Gastrocnemius medialis (tissue), 4 donors: ENCODE results near the gene HPS1. TPM values are rescaled to one million over a fixed set of nuclear protein-coding genes. Genes with fewer than 3 reads are reported as not detected.

Experiments
- ATAC-seq, 2 donors: fragments of 150-250 bp; one replicate each; pipeline ENCODE4 v1.9.1; 2016
- DNase-seq, 2 donors: peaks; one replicate each; pipeline ENCODE4 v3.0.0-alpha.2; 2019
- H3K27ac ChIP-seq, 4 donors: fragments of 200-600 bp; sonication (generic); 1 replicate in 1 of 4; 2 replicates in 3 of 4; pipeline ENCODE4 v1.5.1; 2016 to 2018; ENCODE audit warnings: mild to moderate bottlenecking in 2 of 4, moderate library complexity in 1 of 4
- H3K27me3 ChIP-seq, 3 donors: fragments of 200-600 bp; sonication (generic) in 2 of 3; 1 replicate in 1 of 3; 2 replicates in 2 of 3; pipeline versions ENCODE4 v1.5.1 to v1.6.0; 2016 to 2019; ENCODE audit warnings: mild to moderate bottlenecking in 1 of 3, moderate library complexity in 1 of 3
- H3K36me3 ChIP-seq, 2 donors: fragments of 200-600 bp; sonication (generic) in 1 of 2; one replicate each; pipeline ENCODE4 v1.5.1; 2017 to 2018
- H3K4me1 ChIP-seq, 2 donors: fragments of 200-600 bp; sonication (generic) in 1 of 2; one replicate each; pipeline ENCODE4 v1.5.1; 2016 to 2017; ENCODE audit warnings: mild to moderate bottlenecking in 2 of 2
- H3K4me3 ChIP-seq, 4 donors: fragments of 200-600 bp; sonication (generic) in 3 of 4; 1 replicate in 1 of 4; 2 replicates in 3 of 4; pipeline ENCODE4 v1.5.1; 2016 to 2019; ENCODE audit warnings: mild to moderate bottlenecking in 2 of 4
- H3K9me3 ChIP-seq, 3 donors: fragments of 200-600 bp; sonication (generic) in 2 of 3; 1 replicate in 1 of 3; 2 replicates in 2 of 3; pipeline ENCODE4 v1.5.1; 2016 to 2019
- CTCF ChIP-seq, 5 experiments: fragments of 450-650 bp in 3 of 5; fragments of 200-600 bp in 2 of 5; sonication (generic) in 2 of 5; IDR thresholded peaks in 4 of 5; conservative IDR thresholded peaks in 1 of 5; 1 replicate in 4 of 5; 2 replicates in 1 of 5; pipeline ENCODE4 v1.5.1; 2016 to 2019; ENCODE audit warnings: antibody characterized with exemption in 5 of 5, mild to moderate bottlenecking in 3 of 5, moderate library complexity in 3 of 5
- POLR2A ChIP-seq, 2 donors: fragments of 450-650 bp; IDR thresholded peaks; one replicate each; pipeline ENCODE4 v1.6.1; 2017; ENCODE audit warnings: antibody characterized with exemption in 2 of 2, mild to moderate bottlenecking in 2 of 2, moderate library complexity in 2 of 2
- in situ Hi-C, 4 donors: fragments of 200-750 bp; cut with MboI; loops; one replicate each; pipeline versions ENCODE4 v1.15.0 to v1.8.0; 2017; ENCODE audit warnings: low sequenced_read_pairs in 4 of 4
- intact Hi-C: fragments of 100-400 bp; cut with DNase I; formaldehyde crosslinking; loops from one replicate; pipeline ENCODE4 v1.15.1; 2023; ENCODE audit warnings: low total_unique reads
- total RNA-seq, 4 donors: library from RNA; depleted of rRNA; stranded (reverse); fragments of >200 nt; gene quantifications; one replicate each; pipeline versions ENCODE4 v1.1.0 to v1.2.3, GENCODE V29; 2016

The HPS1 gene
- total RNA-seq, 4 donors from 2014 or later = 10.6 to 26.0 (median 18.3) TPM

- Histone ChIP-seq H3K4me3 (no peak overlapping the region), H3K9me3 (no peaks in the 10 kb centered on the region), H3K36me3 (peaks cover 4 to 53% of the 10 kb centered on the region in 2 donors), H3K27me3 (no peaks in the 10 kb centered on the region), H3K27ac (no peak overlapping the region), H3K4me1 (no peaks in the 10 kb centered on the region)
- TF ChIP-seq POLR2A (IDR thresholded peaks at IDR 0.05) (no peak), CTCF (IDR thresholded peaks at IDR 0.05 in 4 of 5, conservative IDR thresholded peaks at IDR 0.05 in 1 of 5) (no peak)
- intact Hi-C loops = no loop called here
- in situ Hi-C loops = loop anchor here in 1 of 4 donors (25.0 kb wide), 1 partner anchor 170 kb away; the partner anchor contains the start of gene LOXL4
- no peak for DNase-seq
- ATAC-seq = no peak
Measured at GRCh38 chr10:98432330-98432729, 14.4 kb downstream of the HPS1 start.

GRCh38 chr10:98431016-98431415 lies 15.7 kb downstream of the HPS1 start:
- no peak overlapping the region for H3K27ac ChIP-seq
- DNase-seq (no peak), ATAC-seq (no peak)
- peaks cover 4 to 61% of the 10 kb centered on the region in 2 donors for H3K36me3 ChIP-seq
- no peak overlapping the region for H3K4me3 ChIP-seq
- intact Hi-C loops (no loop called here), in situ Hi-C loops (loop anchor here in 1 of 4 donors (25.0 kb wide), 1 partner anchor 169 kb away; the partner anchor contains the start of gene LOXL4)
- no peaks in the 10 kb centered on the region for H3K9me3 ChIP-seq
- H3K4me1 ChIP-seq = no peaks in the 10 kb centered on the region
- no peaks in the 10 kb centered on the region for H3K27me3 ChIP-seq
- no peak for TF ChIP-seq POLR2A (IDR thresholded peaks at IDR 0.05)
- TF ChIP-seq CTCF (IDR thresholded peaks at IDR 0.05 in 4 of 5, conservative IDR thresholded peaks at IDR 0.05 in 1 of 5) = no peak

DNA sequence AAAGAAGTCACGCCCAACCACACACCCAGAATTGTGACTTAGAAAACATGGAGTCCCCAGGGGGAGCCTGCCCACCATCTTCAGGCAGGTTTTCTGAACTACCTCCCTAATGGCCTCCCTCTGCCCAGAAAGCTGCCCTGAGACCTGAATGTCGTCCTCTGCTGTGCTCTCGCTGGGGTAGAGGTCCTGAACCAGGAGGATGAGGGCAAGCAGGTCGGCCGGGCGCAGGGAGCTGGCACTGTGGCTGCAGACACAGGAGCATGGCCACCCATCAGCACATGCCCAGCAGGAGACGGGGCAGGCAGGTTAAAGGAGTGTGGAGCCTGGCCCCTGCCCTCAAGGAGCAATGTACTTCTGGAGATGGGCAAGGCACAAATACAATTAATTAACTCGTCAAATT lies 16.3 kb downstream of the HPS1 start:
- no peaks in the 10 kb centered on the region for H3K9me3 ChIP-seq
- DNase-seq = no peak
- H3K4me1 ChIP-seq = no peaks in the 10 kb centered on the region
- no peak for ATAC-seq
- H3K27me3 ChIP-seq = no peaks in the 10 kb centered on the region
- TF ChIP-seq POLR2A (IDR thresholded peaks at IDR 0.05) (no peak), CTCF (IDR thresholded peaks at IDR 0.05 in 4 of 5, conservative IDR thresholded peaks at IDR 0.05 in 1 of 5) (no peak)
- H3K36me3 ChIP-seq = peaks cover 4 to 62% of the 10 kb centered on the region in 2 donors
- in situ Hi-C loops = loop anchor here in 1 of 4 donors (25.0 kb wide), 1 partner anchor 168 kb away; the partner anchor contains the start of gene LOXL4
- H3K27ac ChIP-seq = no peak overlapping the region
- H3K4me3 ChIP-seq = no peak overlapping the region
- intact Hi-C loops = no loop called here

GRCh38 chr10:98429320-98430072 lies 17.2 kb downstream of the HPS1 start:
- intact Hi-C loops (no loop called here), in situ Hi-C loops (loop anchor here in 1 of 4 donors (25.0 kb wide), 1 partner anchor 167 kb away; the partner anchor contains the start of gene LOXL4)
- TF ChIP-seq POLR2A (IDR thresholded peaks at IDR 0.05) (no peak), CTCF (IDR thresholded peaks at IDR 0.05 in 4 of 5, conservative IDR thresholded peaks at IDR 0.05 in 1 of 5) (no peak)
- DNase-seq = no peak
- Histone ChIP-seq H3K36me3 (peaks cover 4 to 53% of the 10 kb centered on the region in 2 donors), H3K27ac (no peak overlapping the region), H3K9me3 (no peaks in the 10 kb centered on the region), H3K27me3 (no peaks in the 10 kb centered on the region), H3K4me3 (no peak overlapping the region), H3K4me1 (no peaks in the 10 kb centered on the region)
- ATAC-seq = no peak
